SK-N-SH treated with all-trans-retinoic acid at 6 μM for 48 hours (cell line): Measurements from ENCODE around the gene SCPEP1.
"Not testable (repeated sequence)": the region's sequence is repeated elsewhere in the genome, so short reads cannot be mapped to it uniquely, and the experiment has no call there.

ENCODE experiments used
- ATAC-seq: fragments of 200-7000 bp; cut with Tn5 transposase; 3 replicates; pipeline ENCODE4 v1.9.1; 2020; ENCODE audit warnings: mild to moderate bottlenecking, moderate library complexity
- ARNTL ChIP-seq: fragments of 450-650 bp; formaldehyde crosslinking; IDR thresholded peaks from 2 replicates; pipeline ENCODE4 v1.5.0; 2020; ENCODE audit warnings: low read depth, mild to moderate bottlenecking, moderate library complexity, borderline replicate concordance
- BACH2 ChIP-seq: fragments of 250-450 bp; sonication (Bioruptor Pico); IDR thresholded peaks from 2 replicates; pipeline ENCODE4 v1.9.0; 2021; ENCODE audit warnings: mild to moderate bottlenecking, borderline replicate concordance
- CREB5 ChIP-seq: fragments of 250-450 bp; sonication (Bioruptor Pico); IDR thresholded peaks from 2 replicates; pipeline ENCODE4 v1.5.1; 2020; ENCODE audit warnings: low read depth, mild to moderate bottlenecking, moderate library complexity
- CSDC2 ChIP-seq: fragments of 250-450 bp; sonication (Bioruptor Pico); IDR thresholded peaks from 2 replicates; pipeline ENCODE4 v1.5.0; 2020; ENCODE audit warnings: mild to moderate bottlenecking, moderate library complexity
- CSRNP3 ChIP-seq: fragments of 250-450 bp; sonication (Bioruptor Pico); IDR thresholded peaks from 2 replicates; pipeline ENCODE4 v1.5.1; 2021; ENCODE audit warnings: mild to moderate bottlenecking, moderate library complexity
- ESRRG ChIP-seq: fragments of 250-450 bp; sonication (Bioruptor Pico); IDR thresholded peaks from 2 replicates; pipeline ENCODE4 v1.6.1; 2021; ENCODE audit warnings: mild to moderate bottlenecking
- GLIS3 ChIP-seq: fragments of 250-450 bp; sonication (Bioruptor Pico); IDR thresholded peaks from 2 replicates; pipeline ENCODE4 v1.5.0; 2020; ENCODE audit warnings: mild to moderate bottlenecking, moderate library complexity
- ISL1 ChIP-seq: fragments of 250-450 bp; sonication (Bioruptor Pico); IDR thresholded peaks from 2 replicates; pipeline ENCODE4 v2.1.2; 2022; ENCODE audit warnings: mild to moderate bottlenecking, moderate library complexity
- PPARA ChIP-seq: fragments of 250-450 bp; sonication (Bioruptor Pico); IDR thresholded peaks from 2 replicates; pipeline ENCODE4 v1.5.0; 2020; ENCODE audit warnings: mild to moderate bottlenecking, borderline replicate concordance
- RARB ChIP-seq: fragments of 250-450 bp; sonication (Bioruptor Pico); IDR thresholded peaks from 2 replicates; pipeline ENCODE4 v1.8.0; 2021; ENCODE audit warnings: mild to moderate bottlenecking, moderate library complexity
- SNAI2 ChIP-seq: fragments of 250-450 bp; sonication (Bioruptor Pico); IDR thresholded peaks from 2 replicates; pipeline ENCODE4 v1.5.0; 2020; ENCODE audit warnings: mild to moderate bottlenecking, moderate library complexity
- TCF4 ChIP-seq: fragments of 250-450 bp; sonication (Bioruptor Pico); IDR thresholded peaks from 2 replicates; pipeline ENCODE4 v1.8.0; 2021; ENCODE audit warnings: mild to moderate bottlenecking, moderate library complexity, borderline replicate concordance
- TOX ChIP-seq: fragments of 250-450 bp; sonication (Bioruptor Pico); IDR thresholded peaks from 2 replicates; pipeline ENCODE4 v1.8.0; 2021; ENCODE audit warnings: mild to moderate bottlenecking, moderate library complexity, borderline replicate concordance
- TSHZ2 ChIP-seq: fragments of 250-450 bp; sonication (Bioruptor Pico); IDR thresholded peaks from 2 replicates; pipeline ENCODE4 v1.5.0; 2020; ENCODE audit warnings: mild to moderate bottlenecking, moderate library complexity
- ZFP3 ChIP-seq: fragments of 250-450 bp; sonication (Bioruptor Pico); IDR thresholded peaks from 2 replicates; pipeline ENCODE4 v1.5.0; 2020; ENCODE audit warnings: mild to moderate bottlenecking, moderate library complexity
- ZFP30 ChIP-seq: fragments of 450-650 bp; formaldehyde crosslinking; IDR thresholded peaks from 2 replicates; pipeline ENCODE4 v1.5.0; 2022; ENCODE audit warnings: mild to moderate bottlenecking, moderate library complexity
- ZNF565 ChIP-seq: fragments of 450-650 bp; formaldehyde crosslinking; conservative IDR thresholded peaks from 2 replicates; pipeline ENCODE4 v1.5.0; 2020; ENCODE audit warnings: low read depth, mild to moderate bottlenecking, moderate library complexity
- ZNF70 ChIP-seq: fragments of 450-650 bp; formaldehyde crosslinking; IDR thresholded peaks from 2 replicates; pipeline ENCODE4 v1.5.0; 2020; ENCODE audit warnings: mild to moderate bottlenecking, moderate library complexity
- ZNF8 ChIP-seq: fragments of 450-650 bp; formaldehyde crosslinking; IDR thresholded peaks from 2 replicates; pipeline ENCODE4 v1.5.0; 2020; ENCODE audit warnings: mild to moderate bottlenecking, moderate library complexity

SCPEP1 gene

GRCh38 chr17:56976941-56977608 is 856 bp upstream of the SCPEP1 start (continued):
- no peak for TF ChIP-seq CREB5

GRCh38 chr17:56978441-56979090 is 635 bp downstream of the SCPEP1 start:
- TF ChIP-seq CSDC2 (CRISPR knock-in tag): no peak
- TF ChIP-seq ZNF8 (CRISPR knock-in tag): no peak
- TF ChIP-seq TSHZ2 (CRISPR knock-in tag): no peak
- no peak for TF ChIP-seq ZFP30 (CRISPR knock-in tag)
- no peak for TF ChIP-seq TOX (CRISPR knock-in tag)
- no peak for TF ChIP-seq RARB
- TF ChIP-seq ZFP3 (CRISPR knock-in tag): no peak
- TF ChIP-seq ARNTL (CRISPR knock-in tag): no peak
- TF ChIP-seq TCF4 (CRISPR knock-in tag): no peak
- TF ChIP-seq PPARA (CRISPR knock-in tag): no peak
- TF ChIP-seq ESRRG (CRISPR knock-in tag): no peak
- no peak for TF ChIP-seq CREB5
- no peak for TF ChIP-seq CSRNP3
- TF ChIP-seq BACH2 (CRISPR knock-in tag): no peak
- no peak for TF ChIP-seq ISL1 (CRISPR knock-in tag)
- no peak for TF ChIP-seq GLIS3
- TF ChIP-seq ZNF565 (CRISPR knock-in tag): no peak
- no peak for TF ChIP-seq SNAI2 (CRISPR knock-in tag)
- ATAC-seq: peak; percentile 22

- no peak for ATAC-seq
- no peak for TF ChIP-seq ZNF8 (CRISPR knock-in tag)
Observed at GRCh38 chr17:56979091-56979480, 1.2 kb downstream of the SCPEP1 start.

GRCh38 chr17:56980526-56980925 is 2.6 kb downstream of the SCPEP1 start:
- ATAC-seq: not testable (repeated sequence)

GRCh38 chr17:56982312-56982711 is 4.4 kb downstream of the SCPEP1 start:
- ATAC-seq: no peak
- no peak for TF ChIP-seq CREB5
- TF ChIP-seq ZFP3 (CRISPR knock-in tag): no peak
- TF ChIP-seq ZNF70 (CRISPR knock-in tag): no peak
- TF ChIP-seq, all 23 proteins: peak for 0
